GM12891 (cell line): ENCODE results near the gene AEBP1.
"Not testable (repeated sequence)": the region's sequence is repeated elsewhere in the genome, so short reads cannot be mapped to it uniquely, and the experiment has no call there.

Experiments used
- DNase-seq: peaks from one replicate; pipeline ENCODE4 v3.0.0; 2011; ENCODE audit warnings: low spot score; ENCODE audit not compliant: insufficient read length
- FAIRE-seq: peaks from 2 replicates; lab custom pipeline; 2011; peaks lifted over from hg19 to GRCh38; lab: Jason Lieb, UNC
- PAX5 ChIP-seq: IDR thresholded peaks from 2 replicates; pipeline ENCODE4 v1.6.1; 2011; ENCODE audit warnings: low read length, moderate library complexity, mild to moderate bottlenecking; ENCODE audit not compliant: insufficient read depth, severe bottlenecking
- POLR2A ChIP-seq: IDR thresholded peaks from 2 replicates; pipeline ENCODE4 v1.6.1; 2011; ENCODE audit warnings: low read depth, low read length, control low read depth
- POLR2AphosphoS5 ChIP-seq: IDR thresholded peaks from 2 replicates; pipeline ENCODE4 v1.6.1; 2011; ENCODE audit warnings: low read depth, low read length, control low read depth
- POU2F2 ChIP-seq: IDR thresholded peaks from 2 replicates; pipeline ENCODE4 v1.6.1; 2011; ENCODE audit warnings: low read depth, mild to moderate bottlenecking, control low read depth, low read length, moderate library complexity
- SPI1 ChIP-seq: IDR thresholded peaks from 2 replicates; pipeline ENCODE4 v1.6.1; 2011; ENCODE audit warnings: low read depth, low read length, control low read depth
- TAF1 ChIP-seq: IDR thresholded peaks from 2 replicates; pipeline ENCODE4 v1.6.1; 2011; ENCODE audit warnings: low read depth, low read length, control low read depth

Gene AEBP1

GRCh38 chr7:44117801-44118429, 13.8 kb downstream of the AEBP1 start:
- no peak for DNase-seq
- no peak for FAIRE-seq
- no peak for TF ChIP-seq PAX5
- no peak for TF ChIP-seq SPI1
- no peak for TF ChIP-seq POLR2AphosphoS5
- TF ChIP-seq TAF1 = no peak

GRCh38 chr7:44119829-44120380, 15.8 kb downstream of the AEBP1 start:
- DNase-seq (no peak), FAIRE-seq (no peak)
- TF ChIP-seq POLR2A (no peak), POLR2AphosphoS5 (no peak), TAF1 (no peak), SPI1 (no peak), POU2F2 (no peak), PAX5 (no peak)

DNA sequence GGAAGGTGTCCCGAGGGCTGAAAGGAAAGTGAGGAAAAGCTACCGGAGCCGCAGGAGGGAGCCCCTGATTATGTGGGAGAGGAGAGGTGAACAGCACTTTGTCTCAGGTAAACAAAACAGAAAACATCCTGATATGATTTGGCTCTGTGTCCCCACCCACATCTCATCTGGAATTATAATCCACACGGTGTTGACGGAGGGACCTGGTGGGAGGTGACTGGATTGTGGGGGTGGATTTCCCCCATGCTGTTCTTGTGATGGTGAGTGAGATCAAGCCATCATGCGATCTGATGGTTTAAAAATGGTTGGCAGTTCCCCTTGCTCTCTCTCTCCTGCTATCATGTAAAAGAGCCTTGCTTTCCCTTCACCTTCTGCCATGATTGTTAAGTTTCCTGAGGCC, 16.2 kb downstream of the AEBP1 start:
- TF ChIP-seq TAF1 (no peak), SPI1 (no peak), POLR2A (no peak), POU2F2 (no peak), POLR2AphosphoS5 (no peak)
- DNase-seq = no peak
- no peak for FAIRE-seq

- no peak for TF ChIP-seq POU2F2
- no peak for TF ChIP-seq TAF1
- TF ChIP-seq PAX5 = no peak
- TF ChIP-seq POLR2AphosphoS5 = no peak
- no peak for TF ChIP-seq SPI1
- TF ChIP-seq POLR2A = no peak
- peak; percentile 43 for FAIRE-seq
- DNase-seq = no peak
Measured at GRCh38 chr7:44121761-44122420, 17.7 kb downstream of the AEBP1 start.

DNA sequence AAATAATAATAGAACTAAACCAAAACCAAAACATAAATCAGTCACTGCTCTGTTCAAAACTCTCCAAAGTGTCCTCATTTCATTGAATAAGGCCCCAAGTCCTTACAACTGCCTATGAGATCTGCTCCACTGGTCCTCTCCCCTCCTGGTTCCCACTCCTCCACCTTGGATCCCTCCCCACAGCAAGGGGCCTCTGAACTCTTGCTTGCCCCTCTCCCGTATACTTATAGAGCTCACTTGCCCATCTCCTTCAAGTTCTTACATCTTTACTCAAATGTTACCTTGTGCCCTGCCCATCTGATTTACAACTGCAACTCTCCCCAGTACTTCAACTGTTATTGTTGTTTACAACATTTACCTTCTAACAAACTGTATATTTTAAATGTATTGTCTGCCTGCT, 18.4 kb downstream of the AEBP1 start:
- FAIRE-seq (peak; percentile 26), DNase-seq (no peak)
- TF ChIP-seq POU2F2 (no peak), TAF1 (no peak), PAX5 (no peak), POLR2AphosphoS5 (no peak), POLR2A (no peak), SPI1 (no peak)

DNA sequence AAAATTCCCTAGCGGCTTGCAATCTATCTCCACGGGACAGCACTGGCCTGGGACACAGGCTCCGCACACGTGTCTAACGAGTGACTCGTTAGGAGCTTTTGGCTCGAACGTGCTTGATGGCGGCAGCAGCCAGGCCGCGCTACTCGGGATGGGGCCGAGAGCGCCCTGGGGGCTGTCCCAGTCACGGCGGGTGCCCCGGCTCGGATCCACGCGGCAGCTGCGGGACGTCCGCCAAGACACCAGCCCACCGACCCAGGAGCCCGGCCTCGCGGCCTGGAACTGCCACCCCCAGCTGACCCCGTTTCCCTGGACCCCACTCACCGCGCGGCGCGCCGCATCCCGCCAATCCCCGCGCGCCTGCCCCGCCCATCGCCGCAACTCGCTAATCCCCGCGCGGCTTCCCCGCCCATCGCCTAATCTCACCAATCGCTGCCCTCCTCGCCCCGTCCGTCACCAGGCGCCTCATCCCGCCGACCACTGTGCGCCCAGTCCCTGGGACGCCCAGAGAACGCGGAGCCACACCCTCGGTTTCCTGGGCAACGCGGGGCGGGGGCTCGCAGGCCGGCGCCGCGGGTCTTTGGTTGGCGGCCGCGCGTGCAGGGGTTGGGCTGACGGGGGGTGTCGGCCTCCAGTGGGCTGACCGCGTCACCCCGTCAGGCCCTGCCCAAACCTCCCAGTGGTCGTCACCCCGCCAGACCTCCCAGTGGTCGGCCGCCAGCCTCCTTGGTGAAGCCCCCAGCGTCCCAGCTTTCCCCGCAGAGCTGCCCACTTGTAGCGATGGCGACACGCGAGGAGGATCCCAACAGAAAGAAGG, 19.3 kb downstream of the AEBP1 start, which contains the start of gene POLD2:
TSS of gene POLD2 (minus strand) at position 359 of the 814 bp plus-strand sequence. CDS start 1,495 bp downstream, outside the sequence.
- peak; percentile 100 for DNase-seq
- TF ChIP-seq POU2F2 (no peak), SPI1 (no peak), POLR2AphosphoS5 (peak; percentile 62; the same call in 1 of the 2 replicates), PAX5 (peak; percentile 59), POLR2A (peak; percentile 45; the same call in 1 of the 2 replicates), TAF1 (no peak)
- FAIRE-seq = peak; percentile 97

GRCh38 chr7:44124822-44125202, 20.7 kb downstream of the AEBP1 start:
- TF ChIP-seq PAX5 = no peak
- no peak for TF ChIP-seq POU2F2
- no peak for TF ChIP-seq TAF1
- TF ChIP-seq POLR2AphosphoS5 = no peak
- no peak for TF ChIP-seq POLR2A
- no peak for FAIRE-seq
- no peak for DNase-seq

- not testable (repeated sequence) for FAIRE-seq, DNase-seq
Measured at GRCh38 chr7:44126574-44126973, 22.4 kb downstream of the AEBP1 start.

DNA sequence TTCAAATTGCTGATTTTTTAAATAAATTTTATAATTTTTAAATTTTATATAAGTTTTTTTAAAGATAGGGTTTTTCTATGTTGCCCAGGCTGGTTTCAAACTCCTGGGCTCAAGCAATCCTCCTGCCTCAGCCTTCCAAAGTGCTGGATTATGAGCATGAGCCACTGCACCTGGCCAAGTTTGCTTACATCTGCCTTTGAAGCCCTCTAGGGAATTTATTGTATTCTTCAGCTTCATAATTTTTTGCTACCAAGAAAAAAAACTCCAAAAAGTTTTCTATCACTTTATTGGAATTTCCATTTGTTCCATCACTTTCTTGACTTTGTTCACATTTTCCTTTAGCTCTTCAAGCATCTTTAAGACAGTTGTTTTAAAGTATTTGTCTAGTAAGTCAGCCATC, 23.0 kb downstream of the AEBP1 start:
- no peak for TF ChIP-seq PAX5
- TF ChIP-seq POU2F2 = no peak
- no peak for TF ChIP-seq POLR2A
- no peak for TF ChIP-seq POLR2AphosphoS5
- no peak for TF ChIP-seq SPI1
- TF ChIP-seq TAF1 = no peak
- FAIRE-seq = no peak

More for the DNA sequence above, 23.0 kb downstream of the AEBP1 start:
- DNase-seq = no peak
